ENCODE data around the gene BPHL. TPM values are rescaled to one million over a fixed set of nuclear protein-coding genes. Genes with fewer than 3 reads are reported as not detected.
A peak's percentile ranks its signal among the peaks of the same experiment; 100 is the strongest.

Gene BPHL
- total and polyA plus RNA-seq, 10 of the 15 experiments (the other 5 are each of a cell fraction or from before 2014, with no cell fraction given), result 8.0 to 17.8 (median 12.4) TPM

GRCh38 chr6:3119040-3119723 is 671 bp downstream of the BPHL start (continued):
- TF ChIP-seq ZBTB11 (CRISPR knock-in tag; IDR thresholded peaks at IDR 0.05), result no peak
- no peak for TF ChIP-seq REST (IDR thresholded peaks at IDR 0.05; ENCODE audit: low read depth, low read length)
- TF ChIP-seq ZNF207 (IDR thresholded peaks at IDR 0.05; ENCODE audit: borderline replicate concordance), result peak; percentile 6; the same call in 1 of the 2 replicates
- no peak for TF ChIP-seq MTA3 (IDR thresholded peaks at IDR 0.05; ENCODE audit: borderline replicate concordance, low read length)
- TF ChIP-seq ASH2L (IDR thresholded peaks at IDR 0.05; ENCODE audit: borderline replicate concordance, low read depth), result no peak
- TF ChIP-seq NFYB (IDR thresholded peaks at IDR 0.05; ENCODE audit: insufficient read depth, low read depth, low read length), result no peak
- peak; percentile 9; the same call in 1 of the 2 replicates for TF ChIP-seq SMARCA5 (IDR thresholded peaks at IDR 0.05)
- TF ChIP-seq NR2F1 (conservative IDR thresholded peaks at IDR 0.05), result 0 out of 2 replicates have a peak, but pooled peaks have one; percentile 48
- TF ChIP-seq MLLT1 (IDR thresholded peaks at IDR 0.05), result peak; percentile 27; the same call in 1 of the 2 replicates
- no peak for TF ChIP-seq POU2F2 (IDR thresholded peaks at IDR 0.05; ENCODE audit: borderline replicate concordance, low read depth, low read length)
- TF ChIP-seq HDAC2 (IDR thresholded peaks at IDR 0.05), result no peak
- TF ChIP-seq PKNOX1 (IDR thresholded peaks at IDR 0.05), result no peak
- no peak for TF ChIP-seq ATF2 (IDR thresholded peaks at IDR 0.05; ENCODE audit: low read length)
- TF ChIP-seq SIX5 (IDR thresholded peaks at IDR 0.05; ENCODE audit: low read depth, low read length, severe bottlenecking), result no peak
- no peak for TF ChIP-seq HDGF (IDR thresholded peaks at IDR 0.05)
- TF ChIP-seq SREBF2 (IDR thresholded peaks at IDR 0.05; ENCODE audit: low read length), result no peak
- no peak for TF ChIP-seq ZBTB33 (IDR thresholded peaks at IDR 0.05)
